Dendritic cell treated with granulocyte-macrophage colony-stimulating factor and Interleukin-4, amounts not matched to agents 40 ng/mL and 50 ng/mL, for 4 days (primary cell): ENCODE data around the gene COL2A1.

Experiments used
- H3K27ac Mint-ChIP-seq: one replicate; pipeline ENCODE4 v1.8.0; 2022; ENCODE audit warnings: mild to moderate bottlenecking, mixed read lengths
- H3K27me3 Mint-ChIP-seq: one replicate; pipeline ENCODE4 v1.8.0; 2022; ENCODE audit warnings: mild to moderate bottlenecking, mixed read lengths
- H3K36me3 Mint-ChIP-seq: one replicate; pipeline ENCODE4 v1.8.0; 2022; ENCODE audit warnings: low read depth, mixed read lengths
- H3K4me1 Mint-ChIP-seq: one replicate; pipeline ENCODE4 v1.8.0; 2022; ENCODE audit warnings: low read depth, mixed read lengths
- H3K4me3 Mint-ChIP-seq: one replicate; pipeline ENCODE4 v1.8.0; 2022; ENCODE audit warnings: mild to moderate bottlenecking, moderate library complexity, mixed read lengths
- H3K9me3 Mint-ChIP-seq: one replicate; pipeline ENCODE4 v1.8.0; 2022; ENCODE audit warnings: mixed read lengths
- intact Hi-C: fragments of 100-400 bp; cut with micrococcal nuclease; formaldehyde crosslinking; loops from one replicate; pipeline ENCODE4 v1.15.0; 2022

The COL2A1 gene

GRCh38 chr12:48004053-48004941 lies at the start of gene COL2A1:
Gene COL2A1, minus strand, starts transcription at chr12:48004476. Its CDS starts 155 bp downstream, at chr12:48004321.
- intact Hi-C loops: no loop called here
- Mint-ChIP-seq H3K4me3 (peak within 1 kb of the TSS; percentile 39), H3K9me3 (no peaks in the 10 kb centered on the region), H3K27me3 (peaks cover 92% of the 10 kb centered on the region), H3K4me1 (peaks cover 32% of the 10 kb centered on the region), H3K27ac (no peak within 1 kb of the TSS), H3K36me3 (no peaks in the 10 kb centered on the region)

DNA sequence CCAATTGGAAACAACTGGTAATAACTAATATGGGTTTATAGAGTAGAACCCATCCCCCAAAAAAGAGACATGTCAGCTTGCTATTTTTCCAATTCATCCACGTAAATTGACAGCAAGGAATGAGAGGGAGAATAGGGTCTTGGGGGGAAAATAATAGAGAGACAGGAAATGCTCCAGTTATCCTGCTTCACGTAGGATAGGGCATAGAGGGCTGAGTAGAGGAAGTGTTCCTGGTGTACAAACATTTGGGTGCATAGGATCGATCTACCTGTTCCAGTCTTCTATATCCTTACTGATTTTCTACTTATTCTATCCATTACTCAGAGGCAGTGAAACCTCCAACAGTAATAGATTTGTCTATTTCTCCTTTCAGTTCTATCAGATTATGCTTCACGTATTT lies 49.6 kb upstream of the COL2A1 start:
- H3K9me3 Mint-ChIP-seq: peaks cover 10% of the 10 kb centered on the region
- peaks cover 8% of the 10 kb centered on the region for H3K4me1 Mint-ChIP-seq
- peak overlapping the region; percentile 59 for H3K27ac Mint-ChIP-seq
- intact Hi-C loops: no loop called here
- no peak overlapping the region for H3K4me3 Mint-ChIP-seq
- H3K36me3 Mint-ChIP-seq: peaks cover 34% of the 10 kb centered on the region
- no peaks in the 10 kb centered on the region for H3K27me3 Mint-ChIP-seq

- H3K9me3 Mint-ChIP-seq: peaks cover 2% of the 10 kb centered on the region
- H3K27ac Mint-ChIP-seq: peak overlapping the region; percentile 59
- no peaks in the 10 kb centered on the region for H3K27me3 Mint-ChIP-seq
- intact Hi-C loops: no loop called here
- H3K4me1 Mint-ChIP-seq: peaks cover 8% of the 10 kb centered on the region
- peaks cover 34% of the 10 kb centered on the region for H3K36me3 Mint-ChIP-seq
- H3K4me3 Mint-ChIP-seq: no peak overlapping the region
Observed at GRCh38 chr12:48053122-48053521, 48.8 kb upstream of the COL2A1 start.

DNA sequence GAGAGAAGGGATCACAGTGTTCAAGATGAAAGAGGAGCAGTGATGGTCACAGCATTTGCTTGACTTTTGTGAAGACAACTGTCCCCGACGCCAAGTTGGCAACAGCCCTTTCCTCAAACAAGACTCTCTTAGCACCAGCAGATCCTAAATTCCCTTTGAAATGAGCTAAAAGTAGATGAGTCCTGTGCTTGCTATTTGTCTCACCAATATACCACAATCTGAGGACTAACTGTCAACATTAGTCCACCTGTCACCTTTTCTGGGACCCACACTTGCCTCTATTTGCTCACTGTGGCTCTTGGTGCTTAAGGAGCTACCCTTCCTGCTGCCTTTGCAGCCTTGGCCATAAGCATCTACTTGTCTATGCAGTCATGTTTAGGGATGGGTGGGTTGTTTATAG lies 47.4 kb upstream of the COL2A1 start:
- peaks cover 8% of the 10 kb centered on the region for H3K4me1 Mint-ChIP-seq
- H3K4me3 Mint-ChIP-seq: no peak overlapping the region
- H3K27ac Mint-ChIP-seq: no peak overlapping the region
- peaks cover 46% of the 10 kb centered on the region for H3K36me3 Mint-ChIP-seq
- intact Hi-C loops: no loop called here
- H3K9me3 Mint-ChIP-seq: no peaks in the 10 kb centered on the region
- no peaks in the 10 kb centered on the region for H3K27me3 Mint-ChIP-seq

GRCh38 chr12:48050174-48050573 lies 45.9 kb upstream of the COL2A1 start:
- no peak overlapping the region for H3K27ac Mint-ChIP-seq
- H3K36me3 Mint-ChIP-seq: peaks cover 58% of the 10 kb centered on the region
- H3K27me3 Mint-ChIP-seq: no peaks in the 10 kb centered on the region
- no peaks in the 10 kb centered on the region for H3K9me3 Mint-ChIP-seq
- H3K4me3 Mint-ChIP-seq: no peak overlapping the region
- intact Hi-C loops: no loop called here
- peaks cover 8% of the 10 kb centered on the region for H3K4me1 Mint-ChIP-seq

- intact Hi-C loops: no loop called here
- H3K27me3 Mint-ChIP-seq: no peaks in the 10 kb centered on the region
- H3K4me3 Mint-ChIP-seq: no peak overlapping the region
- no peak overlapping the region for H3K27ac Mint-ChIP-seq
- no peaks in the 10 kb centered on the region for H3K4me1 Mint-ChIP-seq
- H3K9me3 Mint-ChIP-seq: no peaks in the 10 kb centered on the region
- H3K36me3 Mint-ChIP-seq: peaks cover 68% of the 10 kb centered on the region
Observed at GRCh38 chr12:48045965-48046518, 41.8 kb upstream of the COL2A1 start.

GRCh38 chr12:48045061-48045846 lies 41.0 kb upstream of the COL2A1 start:
- no peaks in the 10 kb centered on the region for H3K4me1 Mint-ChIP-seq
- no peak overlapping the region for H3K4me3 Mint-ChIP-seq
- H3K27ac Mint-ChIP-seq: no peak overlapping the region
- H3K27me3 Mint-ChIP-seq: no peaks in the 10 kb centered on the region
- H3K9me3 Mint-ChIP-seq: no peaks in the 10 kb centered on the region
- H3K36me3 Mint-ChIP-seq: peaks cover 67% of the 10 kb centered on the region
- intact Hi-C loops: no loop called here

GRCh38 chr12:48044396-48044795 lies 40.1 kb upstream of the COL2A1 start:
- Mint-ChIP-seq H3K4me3 (no peak overlapping the region), H3K4me1 (no peaks in the 10 kb centered on the region)

GRCh38 chr12:48043771-48044170 lies 39.5 kb upstream of the COL2A1 start:
- Mint-ChIP-seq H3K36me3 (peaks cover 55% of the 10 kb centered on the region), H3K9me3 (no peaks in the 10 kb centered on the region), H3K4me1 (no peaks in the 10 kb centered on the region), H3K27ac (no peak overlapping the region), H3K27me3 (no peaks in the 10 kb centered on the region), H3K4me3 (no peak overlapping the region)
- intact Hi-C loops: no loop called here

More at GRCh38 chr12:48044396-48044795, 40.1 kb upstream of the COL2A1 start:
- Mint-ChIP-seq H3K27ac (no peak overlapping the region), H3K27me3 (no peaks in the 10 kb centered on the region), H3K36me3 (peaks cover 61% of the 10 kb centered on the region), H3K9me3 (no peaks in the 10 kb centered on the region)
- intact Hi-C loops: no loop called here

DNA sequence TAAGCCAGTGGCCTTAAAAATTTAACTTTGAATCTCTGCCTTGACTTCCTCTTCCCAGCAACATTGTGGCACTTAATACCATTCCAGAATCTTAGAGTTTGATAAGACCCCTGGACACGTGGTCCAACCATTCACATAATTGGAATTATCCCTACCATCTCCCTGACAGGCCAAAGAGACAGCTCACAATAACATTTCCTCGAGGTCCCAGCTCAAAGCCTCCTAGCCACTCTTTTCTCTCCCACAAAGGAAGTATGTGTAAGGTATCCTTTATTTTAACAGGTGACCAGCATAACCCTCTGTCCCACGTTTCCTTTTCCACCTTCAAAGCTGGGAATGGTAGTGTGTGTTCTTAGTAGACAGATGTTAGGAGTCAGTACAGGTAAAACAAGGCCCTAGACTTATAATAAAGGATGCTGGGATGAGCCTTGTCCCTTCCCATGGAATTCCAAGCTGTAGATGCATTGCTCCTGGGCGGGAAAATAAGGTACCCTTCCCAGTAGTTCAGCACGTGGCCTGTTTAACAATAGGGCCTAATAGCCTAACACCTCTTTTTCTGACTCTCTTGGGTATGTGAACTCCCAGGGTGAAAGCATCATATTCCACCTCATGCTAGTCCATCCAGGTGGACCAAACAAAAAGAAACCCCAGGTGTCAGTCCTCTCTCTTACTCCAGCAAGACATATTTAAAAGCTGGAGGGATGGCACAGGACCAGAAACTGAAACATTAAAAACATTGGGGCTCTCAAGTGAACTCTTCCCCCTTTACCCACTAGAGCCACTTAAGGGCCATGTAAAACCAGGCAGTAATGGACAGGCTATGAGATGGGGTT lies 37.5 kb upstream of the COL2A1 start:
- intact Hi-C loops: no loop called here
- no peak overlapping the region for H3K27ac Mint-ChIP-seq
- no peaks in the 10 kb centered on the region for H3K27me3 Mint-ChIP-seq

DNA sequence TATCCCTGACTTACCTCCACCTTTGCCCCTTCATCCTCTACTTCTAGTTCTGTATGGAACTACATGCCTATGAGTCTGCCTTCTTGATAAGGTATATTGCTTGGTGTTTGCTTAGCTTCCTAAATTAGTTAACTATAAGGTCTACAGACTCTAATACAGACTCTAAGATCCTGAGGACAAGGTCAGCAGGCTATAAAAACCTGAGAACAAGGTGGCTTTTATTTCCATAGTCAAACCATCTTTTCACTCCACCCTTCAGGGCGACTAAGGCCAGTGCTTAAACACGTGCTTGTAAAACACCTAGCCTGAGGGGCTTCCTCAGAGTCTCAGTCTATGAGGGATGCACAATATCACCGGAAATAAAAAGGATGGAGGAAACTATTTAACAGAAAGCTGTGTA lies 36.1 kb upstream of the COL2A1 start:
- Mint-ChIP-seq H3K4me3 (no peak overlapping the region), H3K9me3 (no peaks in the 10 kb centered on the region), H3K27ac (no peak overlapping the region), H3K4me1 (peaks cover 18% of the 10 kb centered on the region), H3K27me3 (no peaks in the 10 kb centered on the region), H3K36me3 (peaks cover 20% of the 10 kb centered on the region)
- intact Hi-C loops: no loop called here

More for the DNA sequence above, 37.5 kb upstream of the COL2A1 start:
- H3K9me3 Mint-ChIP-seq: no peaks in the 10 kb centered on the region
- H3K4me1 Mint-ChIP-seq: peaks cover 15% of the 10 kb centered on the region
- H3K4me3 Mint-ChIP-seq: no peak overlapping the region
- H3K36me3 Mint-ChIP-seq: peaks cover 35% of the 10 kb centered on the region

GRCh38 chr12:48039151-48039550 lies 34.9 kb upstream of the COL2A1 start:
- Mint-ChIP-seq H3K4me3 (no peak overlapping the region), H3K9me3 (no peaks in the 10 kb centered on the region), H3K4me1 (peaks cover 18% of the 10 kb centered on the region), H3K27me3 (no peaks in the 10 kb centered on the region), H3K36me3 (peaks cover 11% of the 10 kb centered on the region), H3K27ac (no peak overlapping the region)
- intact Hi-C loops: no loop called here

- no peaks in the 10 kb centered on the region for H3K9me3 Mint-ChIP-seq
- peak overlapping the region; percentile 77 for H3K27ac Mint-ChIP-seq
- H3K27me3 Mint-ChIP-seq: no peaks in the 10 kb centered on the region
- peaks cover under 1% of the 10 kb centered on the region for H3K36me3 Mint-ChIP-seq
- peak overlapping the region; percentile 57 for H3K4me3 Mint-ChIP-seq
- H3K4me1 Mint-ChIP-seq: peaks cover 18% of the 10 kb centered on the region
- intact Hi-C loops: no loop called here
Observed at GRCh38 chr12:48038085-48038484, 33.8 kb upstream of the COL2A1 start.
